Mesenchymal stem cell (in vitro differentiated cells and primary cell): ENCODE results near the gene MIX23.
"Not testable (repeated sequence)": the region's sequence is repeated elsewhere in the genome, so short reads cannot be mapped to it uniquely, and the experiment has no call there.

Experiments used
- DNase-seq: peaks from one replicate; pipeline ENCODE4 v3.0.0-alpha.2; 2013
- H2AFZ ChIP-seq: one replicate; pipeline ENCODE4 v1.6.1; 2013; ENCODE audit warnings: low read depth, mild to moderate bottlenecking, control low read depth, inconsistent platforms, low read length, moderate library complexity
- H2AK5ac ChIP-seq: 2 replicates; pipeline ENCODE4 v1.6.1; 2013; ENCODE audit warnings: low read length, moderate library complexity, mild to moderate bottlenecking, inconsistent platforms; ENCODE audit not compliant: severe bottlenecking
- H2BK120ac ChIP-seq: one replicate; pipeline ENCODE4 v1.6.1; 2013; ENCODE audit warnings: low read depth, mild to moderate bottlenecking, inconsistent platforms, low read length, moderate library complexity
- H2BK12ac ChIP-seq, 2 experiments: one replicate each; pipeline ENCODE4 v1.6.1; 2013; ENCODE audit warnings: inconsistent platforms in 2 of 2, low read length in 2 of 2, mild to moderate bottlenecking in 2 of 2, moderate library complexity in 2 of 2, control low read depth in 1 of 2
- H2BK15ac ChIP-seq: one replicate; pipeline ENCODE4 v1.6.1; 2013; ENCODE audit warnings: mild to moderate bottlenecking, low read depth, inconsistent platforms; ENCODE audit not compliant: poor library complexity, severe bottlenecking
- H2BK5ac ChIP-seq: 2 replicates; pipeline ENCODE4 v1.6.1; 2013; ENCODE audit warnings: low read depth, mild to moderate bottlenecking, low read length, control low read depth, inconsistent platforms; ENCODE audit not compliant: poor library complexity, severe bottlenecking
- H3K14ac ChIP-seq, 2 experiments: one replicate each; pipeline ENCODE4 v1.6.1; 2013; ENCODE audit warnings: inconsistent platforms in 2 of 2, low read length in 2 of 2, control low read depth in 1 of 2, mild to moderate bottlenecking in 1 of 2, moderate library complexity in 1 of 2
- H3K18ac ChIP-seq, 2 experiments: one replicate each; pipeline ENCODE4 v1.6.1; 2013; ENCODE audit warnings: inconsistent platforms in 2 of 2, low read length in 2 of 2, control low read depth in 1 of 2, low read depth in 1 of 2, mild to moderate bottlenecking in 1 of 2
- H3K23ac ChIP-seq, 2 experiments: one replicate each; pipeline ENCODE4 v1.6.1; 2013; ENCODE audit warnings: inconsistent platforms in 2 of 2, low read length in 2 of 2, mild to moderate bottlenecking in 2 of 2, moderate library complexity in 2 of 2, control low read depth in 1 of 2
- H3K27ac ChIP-seq: 2 replicates; pipeline ENCODE4 v1.5.1; 2013; ENCODE audit warnings: mild to moderate bottlenecking, moderate library complexity, low read length, control low read depth, inconsistent platforms; ENCODE audit not compliant: poor library complexity, severe bottlenecking
- H3K27me3 ChIP-seq, 2 experiments: 2 replicates each; pipeline versions ENCODE4 v1.6.1 to v1.7.0; 2013; ENCODE audit warnings: low read length in 2 of 2, mild to moderate bottlenecking in 2 of 2, moderate library complexity in 2 of 2, control low read depth in 1 of 2, inconsistent platforms in 1 of 2; ENCODE audit not compliant: control insufficient read depth in 1 of 2, insufficient read depth in 1 of 2
- H3K36me3 ChIP-seq, 2 experiments: 2 replicates each; pipeline versions ENCODE4 v1.6.1 to v1.7.0; 2013; ENCODE audit warnings: low read length in 2 of 2, control low read depth in 1 of 2, inconsistent platforms in 1 of 2, low read depth in 1 of 2, mild to moderate bottlenecking in 1 of 2; ENCODE audit not compliant: insufficient read depth in 2 of 2, control insufficient read depth in 1 of 2
- H3K4ac ChIP-seq, 2 experiments: one replicate each; pipeline ENCODE4 v1.6.1; 2013; ENCODE audit warnings: inconsistent platforms in 2 of 2, low read length in 2 of 2, mild to moderate bottlenecking in 2 of 2, moderate library complexity in 2 of 2, control low read depth in 1 of 2, low read depth in 1 of 2
- H3K4me1 ChIP-seq: 2 replicates; pipeline ENCODE4 v1.6.1; 2013; ENCODE audit warnings: low read depth, low read length, control low read depth; ENCODE audit not compliant: control insufficient read depth, insufficient read depth
- H3K4me2 ChIP-seq: 2 replicates; pipeline ENCODE4 v1.6.1; 2013; ENCODE audit warnings: low read length, mild to moderate bottlenecking, inconsistent platforms; ENCODE audit not compliant: poor library complexity, severe bottlenecking
- H3K4me3 ChIP-seq, 2 experiments: 2 replicates each; pipeline versions ENCODE4 v1.5.1 to v1.7.0; 2013; ENCODE audit warnings: low read length in 2 of 2, mild to moderate bottlenecking in 2 of 2, control low read depth in 1 of 2, low read depth in 1 of 2; ENCODE audit not compliant: insufficient read depth in 1 of 2
- H3K79me1 ChIP-seq: replicated peaks from 2 replicates; pipeline ENCODE4 v1.6.1; 2013; ENCODE audit warnings: mild to moderate bottlenecking, control low read depth, low read length, inconsistent platforms; ENCODE audit not compliant: poor library complexity, severe bottlenecking
- H3K9ac ChIP-seq: 2 replicates; pipeline ENCODE4 v1.7.0; 2013; ENCODE audit warnings: mild to moderate bottlenecking, low read length, moderate library complexity
- H3K9me3 ChIP-seq: 2 replicates; pipeline ENCODE4 v1.7.0; 2013; ENCODE audit warnings: mild to moderate bottlenecking, low read length; ENCODE audit not compliant: control insufficient read depth
- H4K8ac ChIP-seq: one replicate; pipeline ENCODE4 v1.6.1; 2013; ENCODE audit warnings: inconsistent platforms, mild to moderate bottlenecking, low read length, moderate library complexity
- H4K91ac ChIP-seq: one replicate; pipeline ENCODE4 v1.6.1; 2013; ENCODE audit warnings: mild to moderate bottlenecking, low read length, inconsistent platforms
- WGBS: methylation state at CpG from one replicate; pipeline ENCODE4 v1.1.7; 2013; ENCODE audit warnings: mixed read lengths; 5-methylcytosine and 5-hydroxymethylcytosine counted together

Gene MIX23

GRCh38 chr3:122377975-122378374 lies 5.1 kb downstream of the MIX23 start:
- H4K91ac ChIP-seq: no peak overlapping the region
- WGBS: 97% methylated on average over 4 of the region's 4 CpGs
- no peak overlapping the region for H3K27ac ChIP-seq
- H3K4me3 ChIP-seq: no peak overlapping the region
- no peak overlapping the region for H2BK5ac ChIP-seq
- H3K4me2 ChIP-seq: no peak overlapping the region
- no peak overlapping the region for H3K4ac ChIP-seq
- no peak for DNase-seq
- no peak overlapping the region for H2AK5ac ChIP-seq
- H3K23ac ChIP-seq: no peak overlapping the region
- H3K4me1 ChIP-seq: peaks cover 2% of the 10 kb centered on the region
- no peak overlapping the region for H2BK120ac ChIP-seq
- no peak overlapping the region for H3K9ac ChIP-seq
- no peaks in the 10 kb centered on the region for H3K27me3 ChIP-seq
- no peak overlapping the region for H2AFZ ChIP-seq
- H4K8ac ChIP-seq: no peak overlapping the region
- H3K18ac ChIP-seq: no peak overlapping the region
- peaks cover 28% of the 10 kb centered on the region for H3K79me1 ChIP-seq
- no peaks in the 10 kb centered on the region for H3K9me3 ChIP-seq
- no peak overlapping the region for H2BK12ac ChIP-seq
- H3K36me3 ChIP-seq: peaks cover 2 to 10% of the 10 kb centered on the region in 2 experiments
- no peak overlapping the region for H3K14ac ChIP-seq
- H2BK15ac ChIP-seq: no peak overlapping the region

GRCh38 chr3:122374034-122374433 lies 9.0 kb downstream of the MIX23 start:
- Histone ChIP-seq H3K4me3 (no peak overlapping the region), H2AFZ (no peak overlapping the region), H3K14ac (no peak overlapping the region), H3K36me3 (peaks cover 2 to 30% of the 10 kb centered on the region in 2 experiments), H2AK5ac (no peak overlapping the region), H2BK5ac (no peak overlapping the region), H3K23ac (no peak overlapping the region), H3K4ac (no peak overlapping the region), H3K27ac (no peak overlapping the region), H3K18ac (no peak overlapping the region), H3K27me3 (no peaks in the 10 kb centered on the region), H4K91ac (no peak overlapping the region), H2BK15ac (no peak overlapping the region), H3K9ac (no peak overlapping the region), H3K9me3 (no peaks in the 10 kb centered on the region), H4K8ac (no peak overlapping the region), H3K79me1 (peaks cover 30% of the 10 kb centered on the region), H2BK120ac (no peak overlapping the region), H2BK12ac (no peak overlapping the region), H3K4me1 (no peaks in the 10 kb centered on the region), H3K4me2 (no peak overlapping the region)
- DNase-seq: no peak
- no CpG with 5 or more reads among the region's 1 CpG for WGBS

GRCh38 chr3:122366379-122366749 lies 16.7 kb downstream of the MIX23 start:
- no peak for DNase-seq
- no peaks in the 10 kb centered on the region for H3K4me1 ChIP-seq
- H4K91ac ChIP-seq: no peak overlapping the region
- no peak overlapping the region for H3K4ac ChIP-seq
- no peak overlapping the region for H4K8ac ChIP-seq
- no peaks in the 10 kb centered on the region for H3K9me3 ChIP-seq
- no peak overlapping the region for H3K9ac ChIP-seq
- no peak overlapping the region for H3K4me2 ChIP-seq
- no peaks in the 10 kb centered on the region for H3K27me3 ChIP-seq
- no peak overlapping the region for H2BK15ac ChIP-seq
- H2AK5ac ChIP-seq: no peak overlapping the region
- no peak overlapping the region for H3K23ac ChIP-seq
- no peak overlapping the region for H3K18ac ChIP-seq
- H2BK120ac ChIP-seq: no peak overlapping the region
- no peak overlapping the region for H3K27ac ChIP-seq
- peaks cover 9% of the 10 kb centered on the region for H3K79me1 ChIP-seq
- no peak overlapping the region for H2BK12ac ChIP-seq
- 98% methylated on average over 5 of the region's 5 CpGs for WGBS
- H3K14ac ChIP-seq: no peak overlapping the region
- no peak overlapping the region for H2AFZ ChIP-seq
- peaks cover 5 to 76% of the 10 kb centered on the region in 2 experiments for H3K36me3 ChIP-seq
- no peak overlapping the region for H2BK5ac ChIP-seq
- no peak overlapping the region for H3K4me3 ChIP-seq

GRCh38 chr3:122365582-122366378 lies 17.3 kb downstream of the MIX23 start:
- not testable (repeated sequence) for H2BK15ac ChIP-seq, H3K27me3 ChIP-seq, H3K27ac ChIP-seq, H2AK5ac ChIP-seq, H2AFZ ChIP-seq, H3K79me1 ChIP-seq, H3K23ac ChIP-seq, H2BK12ac ChIP-seq, H3K4me1 ChIP-seq, H4K8ac ChIP-seq, H2BK5ac ChIP-seq, H3K14ac ChIP-seq, H3K18ac ChIP-seq, H3K4me2 ChIP-seq, H4K91ac ChIP-seq, H3K9me3 ChIP-seq, H3K4me3 ChIP-seq, H2BK120ac ChIP-seq, H3K4ac ChIP-seq
- 94% methylated on average over 8 of the region's 10 CpGs for WGBS
- Histone ChIP-seq H3K36me3 (peaks cover 5 to 76% of the 10 kb centered on the region in 2 experiments), H3K9ac (peak overlapping the region; percentile 50)
- DNase-seq: peak; percentile 68
